T47D (cell line): ENCODE results near the gene PPP1R9B.
A peak's percentile ranks its signal among the peaks of the same experiment; 100 is the strongest.

ENCODE experiments used
- DNase-seq, 2 experiments: peaks; one replicate each; pipeline versions ENCODE4 v3.0.0 to v3.0.0-alpha.2; 2011 to 2012; ENCODE audit warnings: low read depth in 1 of 2, low spot score in 1 of 2
- JUND ChIP-seq: IDR thresholded peaks from 2 replicates; pipeline ENCODE4 v1.6.1; 2012; ENCODE audit warnings: low read depth
- in situ Hi-C: cut with HindIII; loops from 2 replicates; pipeline ENCODE4 v1.10.0; 2016; ENCODE audit warnings: low sequenced_read_pairs, low pct_unique_long_range_greater_than_20kb

Gene PPP1R9B

GRCh38 chr17:50184611-50185398 is 34.3 kb upstream of the PPP1R9B start:
- in situ Hi-C loops, result no loop called here
- no peak for DNase-seq
- TF ChIP-seq JUND, result no peak

GRCh38 chr17:50184064-50184463 is 33.6 kb upstream of the PPP1R9B start:
- no peak for TF ChIP-seq JUND
- DNase-seq, result no peak
- in situ Hi-C loops, result no loop called here

GRCh38 chr17:50183421-50183994 is 33.0 kb upstream of the PPP1R9B start:
- TF ChIP-seq JUND, result no peak
- in situ Hi-C loops, result no loop called here
- no peak for DNase-seq

- no peak for DNase-seq
- in situ Hi-C loops, result no loop called here
- TF ChIP-seq JUND, result no peak
These were observed 32.4 kb upstream of the PPP1R9B start for GRCh38 chr17:50182783-50183420.

GRCh38 chr17:50181591-50182560 is 31.4 kb upstream of the PPP1R9B start:
- in situ Hi-C loops, result no loop called here
- TF ChIP-seq JUND, result no peak
- no peak for DNase-seq

GRCh38 chr17:50181144-50181543 is 30.7 kb upstream of the PPP1R9B start:
- in situ Hi-C loops, result no loop called here
- no peak for TF ChIP-seq JUND
- DNase-seq, result no peak

GRCh38 chr17:50180620-50181019 is 30.1 kb upstream of the PPP1R9B start:
- DNase-seq, result no peak
- no peak for TF ChIP-seq JUND
- in situ Hi-C loops, result no loop called here

GRCh38 chr17:50180111-50180510 is 29.6 kb upstream of the PPP1R9B start:
- in situ Hi-C loops, result no loop called here
- no peak for TF ChIP-seq JUND
- DNase-seq, result no peak

- in situ Hi-C loops, result no loop called here
- no peak for TF ChIP-seq JUND
- peak; percentile 60 to 79 for DNase-seq
These were observed 27.7 kb upstream of the PPP1R9B start for GRCh38 chr17:50177983-50178834.

- no peak for TF ChIP-seq JUND
- no peak for DNase-seq
- in situ Hi-C loops, result no loop called here
These were observed 27.0 kb upstream of the PPP1R9B start for GRCh38 chr17:50177476-50177875.

- DNase-seq, result no peak
- in situ Hi-C loops, result no loop called here
- no peak for TF ChIP-seq JUND
These were observed 26.3 kb upstream of the PPP1R9B start for GRCh38 chr17:50176559-50177357.
